Epithelial cell of proximal tubule (primary cell): ENCODE results near the gene RABL6. TPM values are rescaled to one million over a fixed set of nuclear protein-coding genes. Genes with fewer than 3 reads are reported as not detected.
"Not testable (repeated sequence)": the region's sequence is repeated elsewhere in the genome, so short reads cannot be mapped to it uniquely, and the experiment has no call there.

Experiments
- DNase-seq: peaks from one replicate; pipeline ENCODE4 v3.0.0-alpha.2; 2011; ENCODE audit warnings: low read depth
- H3K4me3 ChIP-seq: 2 replicates; pipeline ENCODE4 v1.5.1; 2011; ENCODE audit warnings: low read depth, mild to moderate bottlenecking, low read length
- total RNA-seq: library from RNA; depleted of rRNA; stranded (reverse); fragments of >200 nt; gene quantifications from 2 replicates; pipeline ENCODE4 v1.2.3, GENCODE V29; 2015
- TF ChIP-seq, protein P1 (sequence below): conservative IDR thresholded peaks from 2 replicates; pipeline ENCODE4 v1.5.1; 2012; ENCODE audit warnings: low read depth, mild to moderate bottlenecking, low read length

The RABL6 gene
- total RNA-seq, 1 donor from 2014 or later = 114 TPM

DNA sequence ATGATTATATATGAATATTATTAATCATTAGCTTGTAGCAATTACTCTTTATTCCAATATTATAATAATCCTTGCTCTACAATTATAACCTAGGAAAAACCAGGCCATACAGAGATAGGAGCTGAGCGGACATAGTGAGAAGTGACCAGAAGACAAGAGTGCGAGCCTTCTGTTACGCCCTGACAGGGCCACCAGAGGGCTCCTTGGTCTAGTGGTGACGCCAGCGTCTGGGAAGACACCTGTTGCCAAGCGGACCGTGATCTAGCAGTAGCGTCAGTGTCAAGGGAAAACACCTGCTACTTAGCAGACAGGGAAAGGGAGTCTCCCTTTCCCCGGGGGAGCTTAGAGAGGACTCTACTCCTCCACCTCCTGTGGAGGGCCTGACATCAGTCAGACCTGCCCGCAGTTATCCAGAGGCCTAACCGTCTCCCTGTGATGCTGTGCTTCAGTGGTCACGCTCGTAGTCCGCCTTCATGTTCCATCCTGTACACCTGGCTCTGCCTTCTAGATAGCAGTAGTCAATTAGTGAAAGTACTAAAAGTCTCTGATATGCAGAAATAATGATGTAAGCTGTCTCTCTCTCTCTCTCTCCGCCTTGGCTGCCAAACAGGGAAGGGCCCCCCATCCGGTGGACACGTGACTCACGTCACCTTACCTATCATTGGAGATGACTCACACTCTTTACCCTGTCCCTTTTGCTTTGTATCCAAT, 41.2 kb upstream of the RABL6 start:
- TF ChIP-seq, protein P1, sequence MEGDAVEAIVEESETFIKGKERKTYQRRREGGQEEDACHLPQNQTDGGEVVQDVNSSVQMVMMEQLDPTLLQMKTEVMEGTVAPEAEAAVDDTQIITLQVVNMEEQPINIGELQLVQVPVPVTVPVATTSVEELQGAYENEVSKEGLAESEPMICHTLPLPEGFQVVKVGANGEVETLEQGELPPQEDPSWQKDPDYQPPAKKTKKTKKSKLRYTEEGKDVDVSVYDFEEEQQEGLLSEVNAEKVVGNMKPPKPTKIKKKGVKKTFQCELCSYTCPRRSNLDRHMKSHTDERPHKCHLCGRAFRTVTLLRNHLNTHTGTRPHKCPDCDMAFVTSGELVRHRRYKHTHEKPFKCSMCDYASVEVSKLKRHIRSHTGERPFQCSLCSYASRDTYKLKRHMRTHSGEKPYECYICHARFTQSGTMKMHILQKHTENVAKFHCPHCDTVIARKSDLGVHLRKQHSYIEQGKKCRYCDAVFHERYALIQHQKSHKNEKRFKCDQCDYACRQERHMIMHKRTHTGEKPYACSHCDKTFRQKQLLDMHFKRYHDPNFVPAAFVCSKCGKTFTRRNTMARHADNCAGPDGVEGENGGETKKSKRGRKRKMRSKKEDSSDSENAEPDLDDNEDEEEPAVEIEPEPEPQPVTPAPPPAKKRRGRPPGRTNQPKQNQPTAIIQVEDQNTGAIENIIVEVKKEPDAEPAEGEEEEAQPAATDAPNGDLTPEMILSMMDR = peak; percentile 50
- not testable (repeated sequence) for H3K4me3 ChIP-seq
- DNase-seq = peak; percentile 20

DNA sequence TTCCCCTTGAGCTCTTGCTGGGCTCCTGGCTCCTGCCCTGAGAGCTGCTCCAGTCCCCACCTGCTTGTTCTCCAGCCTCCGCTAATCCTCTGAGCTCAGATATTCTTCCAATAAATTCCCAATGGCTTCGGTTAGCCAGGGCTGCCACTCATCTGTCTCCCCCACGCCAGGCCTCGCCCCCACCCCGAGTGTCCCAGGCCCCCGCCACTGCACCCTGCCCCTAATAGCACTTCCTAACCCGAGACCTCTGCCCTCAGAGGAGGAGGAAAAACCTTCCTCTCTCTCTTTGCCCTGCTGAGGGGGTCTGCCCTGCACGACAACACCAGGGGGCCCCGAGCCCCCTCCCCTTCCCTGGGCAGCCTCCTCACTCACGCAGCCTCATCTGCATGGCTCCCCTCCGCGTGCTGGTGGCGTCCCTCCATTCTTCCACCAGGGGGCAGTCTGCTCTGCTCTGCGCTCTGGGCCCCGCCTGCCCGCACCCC, 38.0 kb upstream of the RABL6 start:
- no peak for DNase-seq

DNA sequence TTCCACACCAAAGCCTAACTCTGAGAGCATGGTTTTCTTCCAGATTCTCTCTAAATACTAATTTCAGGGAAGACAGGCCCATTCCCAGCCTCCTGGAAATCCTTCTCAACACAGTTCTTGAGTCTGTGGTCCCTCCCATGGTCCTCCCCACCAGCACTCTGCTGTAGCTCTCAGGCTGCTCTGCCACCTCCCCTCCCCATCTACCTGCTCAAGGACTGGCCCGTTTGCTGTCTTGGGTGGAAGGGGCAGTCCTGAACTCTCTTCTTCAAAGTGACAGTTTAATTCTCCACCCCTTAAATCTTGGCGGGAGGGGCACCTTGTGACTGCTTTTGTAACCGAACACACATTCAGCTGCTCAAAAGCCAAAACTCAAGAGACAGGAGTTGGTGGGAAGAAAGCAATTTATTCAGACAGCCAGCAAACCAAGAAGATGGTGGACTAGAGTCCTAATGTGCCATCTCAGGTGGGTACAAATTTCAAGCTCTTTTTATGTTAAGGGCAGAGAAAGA, 35.8 kb upstream of the RABL6 start:
- H3K4me3 ChIP-seq = no peak overlapping the region
- DNase-seq = no peak
- TF ChIP-seq, protein P1 = no peak

More for the DNA sequence above, 38.0 kb upstream of the RABL6 start:
- H3K4me3 ChIP-seq = no peak overlapping the region
- TF ChIP-seq, protein P1 = peak; percentile 59

DNA sequence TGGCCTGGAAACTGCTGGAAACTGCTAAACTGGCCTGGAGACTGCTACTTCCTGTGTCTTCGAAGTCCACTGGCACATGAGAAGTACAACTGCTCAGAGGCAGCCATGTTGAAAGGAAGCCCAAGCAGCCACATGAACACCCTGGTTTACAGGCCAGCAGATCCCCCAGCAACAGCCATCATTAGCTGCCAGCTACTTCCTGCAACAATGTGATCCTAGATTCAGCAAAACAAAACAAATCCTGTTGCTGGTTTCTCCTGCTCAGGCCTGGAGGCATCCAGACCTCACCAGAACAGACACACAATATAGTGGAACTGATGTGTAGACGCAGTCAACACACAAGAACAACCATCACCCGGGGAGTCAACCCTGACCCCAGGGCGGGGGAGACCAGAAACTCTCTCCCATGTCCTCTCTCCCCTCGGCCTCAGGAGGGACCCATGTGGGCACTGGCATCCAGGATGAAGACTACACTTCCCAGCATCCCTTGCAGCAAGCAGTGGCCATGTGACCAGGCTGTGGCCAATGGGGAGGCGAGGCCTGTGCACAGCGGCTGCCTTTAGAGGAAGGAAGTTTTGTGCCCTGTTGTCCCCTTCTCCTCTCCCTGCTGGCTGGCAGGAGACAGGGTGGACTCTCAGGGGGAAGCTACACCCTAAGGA, 34.2 kb upstream of the RABL6 start:
- H3K4me3 ChIP-seq = no peak overlapping the region
- no peak for DNase-seq
- TF ChIP-seq, protein P1 = no peak

DNA sequence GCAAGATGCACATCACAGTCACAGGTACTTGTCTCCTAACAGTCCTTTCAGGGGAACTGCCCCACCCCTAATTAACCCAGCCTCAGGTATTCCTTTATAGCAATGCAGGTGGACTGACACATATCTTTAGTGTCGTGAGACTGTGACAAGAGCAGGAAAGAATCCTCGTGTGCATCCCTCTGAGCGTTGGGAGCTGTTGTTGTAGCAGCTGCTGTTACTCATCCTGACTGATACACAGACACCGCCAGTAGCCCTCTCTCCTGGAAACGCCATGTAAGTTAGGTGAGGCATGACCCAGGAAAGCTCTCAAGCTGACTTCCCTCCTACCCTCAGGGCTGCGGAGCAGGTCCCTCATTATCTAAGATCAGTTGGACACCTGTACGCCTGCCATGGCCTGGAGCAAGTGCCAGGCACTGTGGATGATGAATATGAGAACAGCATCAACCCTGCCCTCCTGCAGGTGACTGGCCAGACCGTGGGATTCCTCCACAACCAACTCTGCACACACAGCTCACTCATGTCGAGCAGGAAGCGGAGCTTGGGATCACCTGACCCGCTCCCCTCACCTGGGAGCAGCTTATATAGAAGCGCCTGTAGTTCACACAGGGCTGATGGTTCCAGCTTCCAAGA, 33.2 kb upstream of the RABL6 start:
- H3K4me3 ChIP-seq = no peak overlapping the region
- no peak for DNase-seq
- TF ChIP-seq, protein P1 = no peak

DNA sequence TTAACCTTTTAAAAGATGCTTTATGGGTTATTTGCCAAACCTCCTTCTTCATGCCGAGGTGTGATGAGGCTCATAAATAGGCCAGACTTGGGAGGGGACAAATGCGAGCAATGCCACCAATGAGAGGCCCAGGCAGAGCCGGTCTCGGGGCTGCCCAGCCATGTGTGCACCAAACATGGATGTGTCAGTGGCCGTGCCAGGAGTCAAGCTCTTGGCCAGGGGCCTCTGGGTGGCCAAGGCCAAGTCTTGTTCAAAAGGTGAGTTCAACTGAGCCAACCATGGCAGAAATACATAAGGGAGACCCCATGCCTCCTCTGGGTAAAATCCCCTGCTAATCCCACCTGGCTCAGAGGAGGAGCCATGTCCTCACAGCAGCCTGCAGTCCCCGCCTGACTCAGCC, 32.6 kb upstream of the RABL6 start:
- no peak for DNase-seq
- TF ChIP-seq, protein P1 = no peak
- H3K4me3 ChIP-seq = no peak overlapping the region
